IPS-NIHi7 (cell line): Measurements from ENCODE around the gene FGF4.

Source experiments
- DNase-seq: peaks from one replicate; pipeline ENCODE4 v3.0.0; 2012; ENCODE audit warnings: mixed read lengths; ENCODE audit errors: extremely low spot score

FGF4 gene

DNA sequence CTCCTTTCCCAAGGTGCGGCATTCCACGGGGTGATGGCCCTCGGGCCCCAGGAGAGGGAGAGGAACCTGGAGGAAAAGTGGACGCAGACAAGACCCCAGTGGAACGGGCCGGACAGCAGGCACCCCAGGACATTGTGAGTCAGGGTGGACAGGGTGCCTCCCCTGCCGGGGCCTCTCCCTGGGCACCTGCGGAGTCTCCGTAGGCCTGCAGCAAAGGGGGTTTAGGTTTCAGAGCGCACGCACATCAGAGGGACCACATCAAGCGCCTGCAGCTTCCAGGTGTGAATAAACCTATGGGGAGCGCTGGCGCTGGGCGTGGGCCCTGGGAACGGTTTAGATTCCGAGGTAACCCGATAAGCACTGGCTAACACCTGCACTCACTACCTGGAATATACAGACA is 48.7 kb downstream of the FGF4 start:
- DNase-seq = no peak

DNA sequence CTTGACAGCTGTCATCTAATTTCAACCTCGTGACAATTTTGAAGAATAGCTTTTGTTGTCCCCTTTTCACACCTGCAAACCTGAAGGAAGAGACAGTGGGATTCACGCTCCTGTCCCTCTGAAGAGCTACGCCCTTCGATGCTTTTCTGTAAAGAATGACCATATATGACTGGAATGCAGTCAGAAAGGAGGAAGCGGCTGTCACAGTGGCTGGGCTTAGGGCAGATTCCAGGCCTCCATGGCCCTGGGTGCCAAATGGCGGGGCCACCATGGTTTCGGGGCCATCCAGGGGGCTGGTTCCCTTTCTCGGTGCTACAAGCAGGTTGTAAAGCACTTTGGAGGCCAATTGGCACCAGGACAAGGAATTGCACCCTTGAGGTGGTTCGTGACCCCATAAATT is 49.1 kb downstream of the FGF4 start:
- no peak for DNase-seq

DNA sequence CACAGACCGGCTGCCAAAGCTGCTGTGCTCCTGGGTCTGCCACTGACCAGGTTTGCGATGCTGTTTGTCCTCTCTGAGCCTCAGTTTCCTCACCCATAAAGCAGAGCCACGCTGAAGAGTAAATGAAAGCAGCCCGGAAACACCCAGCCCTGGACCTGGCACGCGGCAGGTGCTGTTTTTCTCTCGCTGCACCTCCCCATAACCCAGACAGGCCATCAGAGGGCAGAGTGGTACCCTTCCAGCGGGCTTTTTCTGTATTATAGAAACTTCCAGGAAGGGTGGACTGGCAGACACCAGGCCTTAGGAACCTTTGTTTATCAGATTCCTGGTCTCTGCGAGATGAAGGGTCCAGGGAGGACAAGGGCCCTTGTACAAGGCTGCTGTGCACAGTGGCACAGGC is 53.4 kb downstream of the FGF4 start:
- peak; percentile 66 for DNase-seq

DNA sequence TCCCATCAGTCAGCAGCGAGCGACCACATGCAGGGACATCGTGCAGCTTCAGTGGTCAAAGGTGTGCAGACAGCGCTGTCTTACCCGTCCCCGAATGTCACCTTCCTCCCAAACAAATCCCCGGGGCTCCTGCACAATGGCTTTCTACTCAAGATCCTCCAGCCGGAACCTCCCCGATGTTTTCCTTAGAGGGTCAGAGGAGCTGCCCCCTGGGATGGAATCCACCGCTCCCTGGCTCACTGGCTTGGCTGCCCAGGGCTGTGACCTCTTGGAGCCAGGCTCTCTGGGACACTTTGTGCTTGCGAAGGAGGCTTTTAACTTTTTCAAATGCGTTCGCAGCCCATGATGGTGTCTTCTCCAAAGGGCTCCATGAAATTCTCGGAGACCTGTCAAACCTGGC is 54.0 kb downstream of the FGF4 start:
- DNase-seq = no peak
